GM18951 (cell line): ENCODE data around the gene PRDM5.

Source experiments
- POLR2A ChIP-seq: IDR thresholded peaks from 4 replicates; pipeline ENCODE4 v1.6.1; 2011; ENCODE audit warnings: mild to moderate bottlenecking; ENCODE audit not compliant: insufficient read length, insufficient read depth; ENCODE audit errors: extremely low read depth
- in situ Hi-C: fragments of 300-500 bp; cut with MboI; formaldehyde crosslinking; loops from one replicate; pipeline ENCODE4 v1.12.0; 2022; ENCODE audit warnings: low sequenced_read_pairs, mixed read lengths, inconsistent platforms; ENCODE audit not compliant: unreplicated experiment

PRDM5 gene

GRCh38 chr4:120922381-120923206, at the start of gene PRDM5:
TSS of gene PRDM5 (minus strand) at chr4:120922726. CDS start at chr4:120922608, 118 bp downstream.
- no peak for TF ChIP-seq POLR2A
- in situ Hi-C loops = no loop called here

DNA sequence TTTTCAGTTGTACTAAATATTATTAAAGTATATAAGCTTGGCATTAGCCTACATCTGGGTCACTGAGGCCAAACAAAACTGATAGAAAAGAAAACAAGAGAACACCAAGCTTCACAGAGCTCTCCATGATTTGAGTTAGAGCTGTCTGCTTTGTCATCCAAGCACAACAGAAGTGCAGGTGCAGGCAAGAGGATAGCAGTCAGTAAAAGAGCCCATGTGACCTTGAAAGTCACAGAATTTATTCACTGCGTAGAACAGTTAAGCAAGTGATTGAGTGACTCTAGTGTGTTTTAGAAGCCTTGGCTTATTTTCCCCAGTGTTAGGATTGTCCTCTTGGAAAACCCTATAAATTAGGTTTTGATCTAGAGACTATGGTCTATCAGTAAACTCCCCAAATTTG, 49.4 kb upstream of the PRDM5 start:
- no peak for TF ChIP-seq POLR2A
- in situ Hi-C loops = no loop called here

GRCh38 chr4:120965938-120966337, 43.4 kb upstream of the PRDM5 start:
- TF ChIP-seq POLR2A = no peak
- in situ Hi-C loops = no loop called here

DNA sequence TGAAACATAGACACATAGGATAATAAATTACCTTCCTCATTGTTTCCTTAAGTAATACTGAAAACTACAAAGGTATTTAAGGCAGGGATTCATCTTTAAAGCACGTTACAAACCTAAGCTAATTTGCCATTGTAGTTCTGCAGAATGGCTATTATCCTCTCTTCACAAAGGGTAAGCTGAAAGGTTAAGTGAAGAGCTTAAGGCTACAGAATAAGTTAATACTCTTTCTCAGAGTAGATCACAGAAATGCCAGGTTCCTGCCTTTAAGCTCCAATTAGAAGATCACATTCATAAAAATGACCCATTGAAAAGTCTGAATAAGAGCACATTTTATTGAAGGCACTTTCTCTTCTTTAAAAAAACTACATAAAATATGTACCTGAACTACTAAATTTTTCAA, 42.1 kb upstream of the PRDM5 start:
- no peak for TF ChIP-seq POLR2A
- in situ Hi-C loops = no loop called here

DNA sequence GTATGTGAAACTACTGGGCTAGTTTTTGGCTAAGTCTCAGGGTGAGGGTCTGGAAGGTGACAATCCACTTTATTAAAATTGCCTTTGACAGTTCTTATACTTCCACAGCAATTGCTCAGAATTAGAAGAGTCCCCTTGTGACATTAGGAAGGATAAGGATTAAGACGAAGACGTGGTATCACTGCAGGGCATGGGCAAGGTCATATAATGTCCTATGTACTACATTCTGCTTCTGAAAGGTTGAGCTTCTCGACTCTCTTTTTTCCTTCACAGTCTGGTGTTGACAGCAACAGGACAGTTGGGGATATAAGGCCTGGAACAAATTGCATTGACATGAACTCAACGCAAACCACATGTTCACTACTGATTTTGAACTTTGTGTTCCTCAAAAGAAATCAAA, 40.9 kb upstream of the PRDM5 start:
- in situ Hi-C loops = no loop called here
- TF ChIP-seq POLR2A = no peak

DNA sequence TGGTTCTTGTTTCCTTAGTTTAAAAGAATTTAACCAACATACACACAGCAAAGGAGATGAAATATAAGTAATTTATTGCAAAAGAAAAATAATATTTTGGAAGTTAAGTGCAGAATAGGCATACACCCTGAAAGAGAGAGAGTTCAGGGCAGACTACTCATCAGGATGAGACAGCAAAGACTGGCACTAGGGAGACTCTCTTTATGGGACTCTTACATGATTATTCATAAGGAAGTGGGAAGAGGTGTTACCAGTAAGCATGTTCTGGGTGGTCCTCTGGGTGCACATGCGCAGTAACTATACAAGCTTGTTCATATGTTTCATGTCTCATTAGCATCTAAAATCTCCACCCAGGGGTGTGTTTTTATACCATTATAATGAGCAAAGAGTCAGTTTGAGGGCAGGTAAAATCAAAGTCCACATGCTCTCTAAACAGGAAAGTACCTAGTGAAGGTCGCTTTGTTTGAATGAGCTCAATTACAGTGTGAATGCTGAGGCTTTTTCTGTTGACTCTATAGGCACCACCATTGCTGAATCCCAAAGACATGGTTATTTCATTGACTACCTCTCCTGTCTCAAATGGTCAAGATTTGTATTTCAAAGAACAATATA, 38.2 kb upstream of the PRDM5 start:
- in situ Hi-C loops = no loop called here
- TF ChIP-seq POLR2A = no peak

- in situ Hi-C loops = no loop called here
- TF ChIP-seq POLR2A = no peak
Observed at GRCh38 chr4:120948382-120948781, 25.9 kb upstream of the PRDM5 start.

DNA sequence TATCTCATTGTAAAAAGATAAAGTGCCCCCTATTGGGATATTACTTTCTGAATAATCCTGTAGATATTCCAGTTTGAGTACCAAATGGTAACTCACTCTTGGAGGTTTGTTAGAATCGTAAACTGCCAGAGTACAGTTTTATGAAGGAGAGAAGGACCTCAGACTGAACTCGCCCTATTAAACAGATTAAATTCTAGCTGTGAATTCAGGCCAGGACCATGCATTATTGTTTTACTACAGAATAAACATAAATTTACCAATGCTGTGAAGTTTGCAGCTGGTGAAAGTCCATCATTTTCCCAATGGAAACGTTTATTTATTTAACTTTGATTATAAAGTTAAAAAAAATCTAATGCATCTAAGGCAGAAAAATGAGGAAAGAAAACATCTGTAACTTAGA, 20.2 kb upstream of the PRDM5 start:
- TF ChIP-seq POLR2A = no peak
- in situ Hi-C loops = no loop called here

DNA sequence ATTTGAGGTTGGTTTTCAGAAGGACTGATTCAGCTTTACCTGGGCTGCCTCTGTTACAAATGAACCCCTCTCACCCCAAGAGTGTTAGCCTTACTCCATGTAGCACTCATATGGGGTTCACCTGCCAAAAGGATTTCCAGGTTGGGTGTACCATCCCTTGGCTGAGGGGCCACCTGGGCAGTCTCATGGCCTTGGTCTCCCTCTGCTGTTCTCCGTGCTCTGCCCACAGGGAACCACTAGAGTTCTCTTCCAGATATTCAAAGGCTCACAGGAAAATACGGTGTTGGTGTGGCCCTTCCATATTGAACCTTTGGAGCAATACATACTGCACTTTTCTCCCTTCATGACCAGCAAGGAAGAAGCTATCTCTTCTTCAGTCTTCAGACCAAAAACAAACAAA, 18.0 kb upstream of the PRDM5 start:
- in situ Hi-C loops = no loop called here
- no peak for TF ChIP-seq POLR2A

DNA sequence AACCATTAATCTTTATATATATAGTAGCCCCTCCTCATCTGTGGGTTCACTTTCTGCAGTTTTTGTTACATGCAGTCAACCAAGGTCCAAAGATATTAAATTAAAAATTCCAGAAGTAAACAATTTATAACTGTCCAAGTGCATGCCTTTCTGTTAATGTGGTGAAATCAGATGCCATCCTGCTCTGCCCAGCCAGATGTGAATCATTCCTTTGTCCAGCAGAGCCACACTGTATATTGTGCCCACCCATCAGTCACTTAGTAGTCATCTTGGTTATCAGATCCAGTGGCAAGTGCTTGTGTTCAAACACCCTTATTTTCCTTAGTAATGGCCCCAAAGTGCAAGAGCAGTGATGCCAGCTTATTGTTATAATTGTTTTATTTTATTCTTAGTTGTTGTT, 17.2 kb upstream of the PRDM5 start:
- in situ Hi-C loops = no loop called here
- no peak for TF ChIP-seq POLR2A

DNA sequence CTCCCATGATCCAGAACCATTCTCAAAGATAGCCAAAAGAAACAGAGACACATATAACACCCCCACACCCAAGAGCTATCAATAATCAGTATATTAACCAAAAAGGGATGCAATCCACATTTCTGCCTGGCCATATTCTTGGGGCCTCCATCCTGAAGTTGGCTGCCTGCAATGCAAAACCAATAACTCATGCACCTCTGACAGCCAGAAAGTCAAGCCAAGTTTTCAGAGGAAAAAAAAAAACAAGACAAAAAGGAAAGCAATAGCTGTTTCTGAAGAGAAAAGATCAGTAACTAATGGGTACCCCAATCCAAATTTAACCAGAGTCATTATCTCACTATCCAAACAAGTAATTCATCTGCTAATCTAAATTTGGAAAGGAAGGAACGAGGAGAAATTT, 7.3 kb upstream of the PRDM5 start:
- in situ Hi-C loops = no loop called here

GRCh38 chr4:120927801-120928409, 5.4 kb upstream of the PRDM5 start:
- in situ Hi-C loops = no loop called here
- TF ChIP-seq POLR2A = no peak

More for the DNA sequence above, 7.3 kb upstream of the PRDM5 start:
- no peak for TF ChIP-seq POLR2A

- no peak for TF ChIP-seq POLR2A
- in situ Hi-C loops = no loop called here
Observed at GRCh38 chr4:120926358-120927025, 4.0 kb upstream of the PRDM5 start.
